ENCODE data around the gene MAP6.

The MAP6 gene

GRCh38 chr11:75568616-75569219 is 100.1 kb downstream of the MAP6 start:
- H4K20me1 ChIP-seq (ENCODE audit: low read depth, low read length): no peaks in the 10 kb centered on the region
- no peaks in the 10 kb centered on the region for H3F3A ChIP-seq (ENCODE audit: insufficient read depth)
- no peaks in the 10 kb centered on the region for H3K9me2 ChIP-seq (replicated peaks; ENCODE audit: insufficient read depth, low read length)
- no peaks in the 10 kb centered on the region for H3K27me3 ChIP-seq (ENCODE audit: low read length)
- no peaks in the 10 kb centered on the region for H3K9me3 ChIP-seq (ENCODE audit: insufficient read depth, low read length)
- no peak overlapping the region for H3K4me3 ChIP-seq (ENCODE audit: insufficient read depth, low read length, poor library complexity, severe bottlenecking)
- H3K79me2 ChIP-seq (ENCODE audit: insufficient read depth, low read length): no peaks in the 10 kb centered on the region
- no peak overlapping the region for H3K27ac ChIP-seq (ENCODE audit: low read depth, low read length)
- H3K9ac ChIP-seq (ENCODE audit: low read length): no peak overlapping the region
- TF ChIP-seq, protein P1, sequence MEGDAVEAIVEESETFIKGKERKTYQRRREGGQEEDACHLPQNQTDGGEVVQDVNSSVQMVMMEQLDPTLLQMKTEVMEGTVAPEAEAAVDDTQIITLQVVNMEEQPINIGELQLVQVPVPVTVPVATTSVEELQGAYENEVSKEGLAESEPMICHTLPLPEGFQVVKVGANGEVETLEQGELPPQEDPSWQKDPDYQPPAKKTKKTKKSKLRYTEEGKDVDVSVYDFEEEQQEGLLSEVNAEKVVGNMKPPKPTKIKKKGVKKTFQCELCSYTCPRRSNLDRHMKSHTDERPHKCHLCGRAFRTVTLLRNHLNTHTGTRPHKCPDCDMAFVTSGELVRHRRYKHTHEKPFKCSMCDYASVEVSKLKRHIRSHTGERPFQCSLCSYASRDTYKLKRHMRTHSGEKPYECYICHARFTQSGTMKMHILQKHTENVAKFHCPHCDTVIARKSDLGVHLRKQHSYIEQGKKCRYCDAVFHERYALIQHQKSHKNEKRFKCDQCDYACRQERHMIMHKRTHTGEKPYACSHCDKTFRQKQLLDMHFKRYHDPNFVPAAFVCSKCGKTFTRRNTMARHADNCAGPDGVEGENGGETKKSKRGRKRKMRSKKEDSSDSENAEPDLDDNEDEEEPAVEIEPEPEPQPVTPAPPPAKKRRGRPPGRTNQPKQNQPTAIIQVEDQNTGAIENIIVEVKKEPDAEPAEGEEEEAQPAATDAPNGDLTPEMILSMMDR (IDR thresholded peaks at IDR 0.05; ENCODE audit: insufficient read depth, low read length, poor library complexity, severe bottlenecking): no peak
- no peak overlapping the region for H3K4me2 ChIP-seq (ENCODE audit: low read depth, low read length, poor library complexity, severe bottlenecking)
- H2AFZ ChIP-seq (ENCODE audit: low read depth, low read length, severe bottlenecking): no peak overlapping the region
- no peaks in the 10 kb centered on the region for H3K36me3 ChIP-seq (ENCODE audit: low read length)

- Histone ChIP-seq H3K9me3 (ENCODE audit: insufficient read depth, low read length) (no peaks in the 10 kb centered on the region), H3K27ac (ENCODE audit: low read depth, low read length) (no peak overlapping the region), H3K27me3 (ENCODE audit: low read length) (no peaks in the 10 kb centered on the region), H3K9ac (ENCODE audit: low read length) (no peak overlapping the region), H3K4me2 (ENCODE audit: low read depth, low read length, poor library complexity, severe bottlenecking) (no peak overlapping the region), H2AFZ (ENCODE audit: low read depth, low read length, severe bottlenecking) (no peak overlapping the region), H3K79me2 (ENCODE audit: insufficient read depth, low read length) (no peaks in the 10 kb centered on the region), H3K9me2 (replicated peaks; ENCODE audit: insufficient read depth, low read length) (no peaks in the 10 kb centered on the region), H3K4me3 (ENCODE audit: insufficient read depth, low read length, poor library complexity, severe bottlenecking) (no peak overlapping the region), H3F3A (ENCODE audit: insufficient read depth) (no peaks in the 10 kb centered on the region), H3K36me3 (ENCODE audit: low read length) (no peaks in the 10 kb centered on the region), H4K20me1 (ENCODE audit: low read depth, low read length) (no peaks in the 10 kb centered on the region)
- no peak for TF ChIP-seq EZH2phosphoT487 (conservative IDR thresholded peaks at IDR 0.05; ENCODE audit: low read length)
- TF ChIP-seq, protein P1 (IDR thresholded peaks at IDR 0.05; ENCODE audit: insufficient read depth, low read length, poor library complexity, severe bottlenecking): no peak
Observed at GRCh38 chr11:75567971-75568370, 100.9 kb downstream of the MAP6 start.

DNA sequence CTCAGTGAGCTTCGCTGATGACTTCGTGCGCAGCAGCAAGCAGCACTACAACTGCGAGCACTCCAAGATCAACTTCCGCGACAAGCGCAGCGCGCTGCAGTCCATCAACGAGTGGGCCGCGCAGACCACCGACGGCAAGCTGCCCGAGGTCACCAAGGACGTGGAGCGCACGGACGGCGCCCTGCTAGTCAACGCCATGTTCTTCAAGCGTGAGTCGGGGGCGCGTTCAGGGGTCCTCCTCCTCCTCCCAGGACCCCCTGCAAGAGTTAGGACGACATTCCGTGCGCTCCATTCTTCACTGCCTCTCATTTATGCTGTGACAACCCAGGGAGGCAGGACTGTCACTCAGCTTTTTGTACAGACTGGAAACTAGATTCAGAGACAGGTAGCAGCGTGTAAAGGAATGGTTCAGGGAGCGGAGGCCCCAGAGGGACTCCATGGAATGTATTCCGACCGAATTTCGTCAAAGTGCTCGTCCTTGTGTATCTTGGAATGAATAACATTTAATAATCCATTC is 102.0 kb downstream of the MAP6 start:
- Histone ChIP-seq H3K9ac (ENCODE audit: low read length) (no peak overlapping the region), H3K4me2 (ENCODE audit: low read depth, low read length, poor library complexity, severe bottlenecking) (no peak overlapping the region), H4K20me1 (ENCODE audit: low read depth, low read length) (no peaks in the 10 kb centered on the region), H3K9me3 (ENCODE audit: insufficient read depth, low read length) (no peaks in the 10 kb centered on the region), H3K9me2 (replicated peaks; ENCODE audit: insufficient read depth, low read length) (no peaks in the 10 kb centered on the region), H2AFZ (ENCODE audit: low read depth, low read length, severe bottlenecking) (no peak overlapping the region), H3K79me2 (ENCODE audit: insufficient read depth, low read length) (no peaks in the 10 kb centered on the region), H3F3A (ENCODE audit: insufficient read depth) (no peaks in the 10 kb centered on the region), H3K27ac (ENCODE audit: low read depth, low read length) (no peak overlapping the region), H3K27me3 (ENCODE audit: low read length) (no peaks in the 10 kb centered on the region), H3K4me3 (ENCODE audit: insufficient read depth, low read length, poor library complexity, severe bottlenecking) (no peak overlapping the region), H3K36me3 (ENCODE audit: low read length) (no peaks in the 10 kb centered on the region)
- TF ChIP-seq, protein P1 (IDR thresholded peaks at IDR 0.05; ENCODE audit: insufficient read depth, low read length, poor library complexity, severe bottlenecking): no peak
- no peak for TF ChIP-seq EZH2phosphoT487 (conservative IDR thresholded peaks at IDR 0.05; ENCODE audit: low read length)

Data from SU-DHL-6 (cell line).